Ramos (cell line): Measurements from ENCODE around the gene PSMC4.
"Not testable (repeated sequence)": the region's sequence is repeated elsewhere in the genome, so short reads cannot be mapped to it uniquely, and the experiment has no call there.

Source experiments
- in situ Hi-C: fragments of 300-500 bp; cut with MboI; formaldehyde crosslinking; loops from one replicate; pipeline ENCODE4 v1.14.3; 2022; ENCODE audit warnings: low sequenced_read_pairs; ENCODE audit not compliant: unreplicated experiment

The PSMC4 gene

DNA sequence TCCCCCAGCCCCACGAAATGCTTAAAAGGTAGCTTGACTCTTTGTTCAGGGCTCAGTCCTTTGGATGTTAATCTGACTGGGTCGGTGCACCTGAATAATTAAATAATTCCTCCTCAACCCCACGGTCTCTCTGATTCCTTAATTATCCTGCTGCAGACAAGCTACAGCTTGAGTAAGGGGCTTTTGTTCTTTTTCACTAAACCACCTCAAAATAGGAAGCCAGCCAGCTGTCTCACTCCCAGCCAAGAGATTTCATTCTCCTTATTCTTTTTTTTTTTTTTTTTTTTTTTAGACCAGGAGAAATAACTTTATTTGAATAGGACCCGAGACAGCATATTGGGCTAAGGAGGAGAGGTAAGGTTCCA is 28.6 kb upstream of the PSMC4 start:
- in situ Hi-C loops = no loop called here

GRCh38 chr19:39943586-39943985 is 27.4 kb upstream of the PSMC4 start:
- in situ Hi-C loops = no loop called here

- in situ Hi-C loops = no loop called here
Measured at GRCh38 chr19:39946532-39946931, 24.4 kb upstream of the PSMC4 start.

DNA sequence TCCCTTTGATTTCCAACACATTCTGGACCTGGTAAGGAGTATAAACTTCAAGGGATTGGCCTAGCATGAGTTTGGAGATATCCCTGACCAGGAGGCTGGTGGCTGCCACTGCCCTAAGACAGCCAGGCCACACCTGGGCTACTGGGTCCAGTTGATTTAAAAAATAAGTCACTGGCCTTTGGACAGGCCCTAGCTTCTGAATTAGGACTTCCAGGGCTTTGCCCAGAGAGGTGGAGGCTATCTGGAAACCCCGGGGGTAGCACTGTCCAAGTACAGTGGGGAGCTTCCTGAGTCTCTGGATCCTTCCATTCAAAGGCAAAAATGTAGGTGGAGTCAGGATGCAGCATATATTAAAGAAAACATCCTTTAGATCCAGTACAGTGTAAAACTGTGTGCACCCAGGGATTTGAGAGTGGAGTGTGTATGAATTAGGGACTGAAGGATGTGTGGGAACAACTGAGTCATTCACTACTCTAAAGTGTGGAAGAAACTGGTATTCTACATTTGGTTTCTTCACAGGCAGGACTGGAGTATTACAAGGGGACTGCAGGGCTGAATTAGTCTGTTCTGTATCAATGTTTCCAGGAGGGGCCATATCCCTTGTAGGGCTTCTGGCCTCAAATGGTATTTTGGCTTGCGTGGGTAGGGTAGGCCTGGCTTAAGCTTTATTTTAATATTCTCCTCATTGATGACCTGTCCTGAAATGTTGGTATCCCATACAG is 21.8 kb upstream of the PSMC4 start:
- in situ Hi-C loops = no loop called here

GRCh38 chr19:39951065-39951650 is 19.8 kb upstream of the PSMC4 start:
- in situ Hi-C loops = no loop called here

- in situ Hi-C loops = no loop called here
Measured at GRCh38 chr19:39951686-39952085, 19.3 kb upstream of the PSMC4 start.

GRCh38 chr19:39953915-39954314 is 17.1 kb upstream of the PSMC4 start:
- in situ Hi-C loops = no loop called here

- in situ Hi-C loops = not testable (repeated sequence)
Measured at GRCh38 chr19:39957886-39958285, 13.1 kb upstream of the PSMC4 start.

- in situ Hi-C loops = not testable (repeated sequence)
Measured at GRCh38 chr19:39958942-39959341, 12.0 kb upstream of the PSMC4 start.

GRCh38 chr19:39959407-39959806 is 11.6 kb upstream of the PSMC4 start:
- in situ Hi-C loops = not testable (repeated sequence)

DNA sequence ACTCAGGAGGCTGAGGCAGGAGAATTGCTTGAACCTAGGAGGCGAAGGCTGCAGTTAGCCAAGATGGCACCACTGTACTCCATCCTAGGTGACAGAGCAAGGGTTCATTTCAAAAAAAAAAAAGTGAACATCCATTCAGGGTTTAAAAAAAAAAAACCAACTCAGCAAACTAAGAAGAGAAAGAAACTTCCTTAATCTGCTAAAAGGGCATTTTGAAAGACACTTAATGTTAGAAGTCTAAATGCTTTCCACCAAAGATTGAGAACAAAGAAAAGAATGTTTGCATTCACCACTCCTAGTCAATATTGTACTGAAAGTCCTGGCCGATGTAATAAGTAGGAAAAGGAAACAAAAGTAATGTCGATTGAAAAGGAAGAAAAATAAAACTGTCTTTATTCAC is 7.1 kb upstream of the PSMC4 start:
- in situ Hi-C loops = loop anchor here (5.0 kb wide), 1 partner anchor 57 kb away; no protein-coding TSS in a partner anchor

GRCh38 chr19:39966617-39967016 is 4.3 kb upstream of the PSMC4 start:
- in situ Hi-C loops = no loop called here

- in situ Hi-C loops = no loop called here
Measured at GRCh38 chr19:39967561-39967960, 3.4 kb upstream of the PSMC4 start.

DNA sequence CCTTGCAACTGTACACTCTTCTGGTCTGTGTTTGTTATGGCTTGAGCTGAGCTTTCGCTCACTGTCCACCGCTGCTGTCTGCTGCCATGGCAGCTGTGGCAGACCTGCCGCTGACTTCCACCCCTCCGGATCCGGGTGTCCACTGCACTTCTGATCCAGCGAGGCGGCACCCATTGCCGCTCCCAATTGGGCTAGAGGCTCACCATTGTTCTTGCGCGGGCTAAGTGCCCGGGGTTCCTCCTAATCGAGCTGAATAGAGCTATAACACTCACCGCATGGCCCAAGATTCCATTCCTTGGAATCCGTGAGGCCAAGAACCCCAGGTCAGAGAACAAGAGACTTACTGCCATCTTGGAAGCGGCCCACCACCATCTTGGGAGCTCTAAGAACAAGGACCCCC is 2.2 kb upstream of the PSMC4 start:
- in situ Hi-C loops = no loop called here

GRCh38 chr19:39969266-39969665 is 1.7 kb upstream of the PSMC4 start:
- in situ Hi-C loops = no loop called here

DNA sequence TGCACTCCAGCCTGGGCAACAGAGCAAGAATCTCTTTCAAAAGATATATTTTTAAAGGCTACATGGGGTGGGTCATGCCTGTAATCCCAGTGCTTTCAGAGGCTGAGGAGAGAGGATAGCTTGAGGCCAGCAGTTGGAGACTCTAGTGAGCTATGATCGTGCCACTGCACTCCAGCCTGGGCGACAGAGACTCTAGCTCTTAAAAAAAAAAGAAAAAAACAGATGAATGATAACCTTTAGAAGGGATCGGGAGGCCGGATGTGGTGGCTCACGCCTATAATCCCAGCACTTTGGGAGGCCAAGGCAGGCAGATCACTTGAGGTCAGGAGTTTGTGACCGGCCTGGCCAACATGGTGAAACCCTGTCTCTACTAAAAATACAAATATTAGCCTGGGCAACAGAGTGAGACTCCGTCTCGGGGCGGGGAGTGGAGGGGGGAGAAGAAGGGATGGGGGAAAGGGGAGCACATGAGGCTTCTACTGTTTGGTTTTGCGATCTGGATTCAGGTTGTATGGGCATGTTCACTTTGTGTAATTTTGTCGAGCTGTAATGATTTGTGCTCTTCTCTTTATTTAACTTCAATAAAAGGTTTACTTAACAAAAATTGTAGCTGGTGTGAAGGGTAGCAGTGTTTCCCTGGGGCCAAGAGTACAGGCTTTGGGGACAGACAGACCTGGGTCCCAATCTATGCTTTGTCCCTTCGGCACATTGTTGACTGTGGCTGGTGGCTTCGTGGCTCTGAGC is 1.1 kb upstream of the PSMC4 start:
- in situ Hi-C loops = no loop called here

- in situ Hi-C loops = no loop called here
Measured at GRCh38 chr19:39970425-39970674, 615 bp upstream of the PSMC4 start.

DNA sequence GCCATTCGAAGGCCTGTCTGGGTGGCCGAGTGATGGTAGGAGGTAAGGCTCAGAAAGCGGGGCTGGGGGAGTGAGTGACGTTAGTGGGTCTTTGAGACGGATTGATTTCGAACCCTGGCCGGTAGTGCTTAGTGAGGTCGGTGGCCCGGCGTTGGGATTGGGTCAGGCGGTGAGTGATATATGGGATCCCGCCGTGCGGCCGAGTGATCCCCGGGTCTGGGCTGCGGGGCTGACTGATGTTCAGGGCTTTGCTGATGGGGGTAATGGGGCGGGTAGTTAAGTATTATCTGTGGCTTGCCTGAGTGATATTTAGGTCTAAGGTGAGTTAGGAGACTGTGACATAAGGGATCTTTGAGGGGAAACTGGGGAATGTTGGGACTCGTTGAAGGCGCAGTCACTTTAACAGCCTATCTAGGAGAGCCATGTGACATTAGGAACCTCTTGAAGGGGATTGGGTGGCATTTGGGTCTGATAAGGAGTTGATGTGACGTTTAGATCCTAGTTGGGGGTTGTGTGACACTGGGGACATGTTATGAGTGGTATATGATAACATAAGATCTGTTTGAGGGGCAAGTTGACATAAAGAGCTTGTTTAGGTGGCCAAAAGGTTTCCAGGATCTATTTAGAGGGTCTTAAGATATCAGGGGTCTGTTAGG is 543 bp downstream of the PSMC4 start:
- in situ Hi-C loops = no loop called here

DNA sequence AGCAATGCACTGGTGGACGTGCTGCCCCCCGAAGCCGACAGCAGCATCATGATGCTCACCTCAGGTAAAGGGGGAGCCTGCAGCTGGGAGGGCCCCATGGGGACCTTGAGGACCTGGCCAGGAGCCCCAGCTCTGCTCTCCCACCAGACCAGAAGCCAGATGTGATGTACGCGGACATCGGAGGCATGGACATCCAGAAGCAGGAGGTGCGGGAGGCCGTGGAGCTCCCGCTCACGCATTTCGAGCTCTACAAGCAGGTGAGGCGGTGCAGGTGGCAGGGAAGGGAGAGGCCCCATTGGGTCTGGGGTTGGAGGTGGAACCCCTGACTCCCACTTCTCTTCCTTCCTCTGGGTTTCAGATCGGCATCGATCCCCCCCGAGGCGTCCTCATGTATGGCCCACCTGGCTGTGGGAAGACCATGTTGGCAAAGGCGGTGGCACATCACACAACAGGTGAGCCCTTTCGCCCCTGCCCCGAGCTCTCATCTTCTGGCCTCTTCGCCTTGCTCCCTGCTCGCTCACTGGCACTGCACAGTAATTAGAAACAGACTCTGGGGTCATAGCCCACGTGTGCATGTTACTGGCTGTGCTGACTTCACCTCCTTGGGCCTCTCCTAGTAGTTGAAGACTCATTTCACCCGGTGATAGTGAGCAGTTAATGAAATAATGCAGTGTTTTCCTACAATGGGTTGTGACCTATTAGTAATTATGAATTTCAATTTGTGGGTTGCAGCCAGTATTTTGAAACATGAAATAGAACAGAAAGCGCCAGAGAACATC is 3.6 kb downstream of the PSMC4 start:
- in situ Hi-C loops = no loop called here

DNA sequence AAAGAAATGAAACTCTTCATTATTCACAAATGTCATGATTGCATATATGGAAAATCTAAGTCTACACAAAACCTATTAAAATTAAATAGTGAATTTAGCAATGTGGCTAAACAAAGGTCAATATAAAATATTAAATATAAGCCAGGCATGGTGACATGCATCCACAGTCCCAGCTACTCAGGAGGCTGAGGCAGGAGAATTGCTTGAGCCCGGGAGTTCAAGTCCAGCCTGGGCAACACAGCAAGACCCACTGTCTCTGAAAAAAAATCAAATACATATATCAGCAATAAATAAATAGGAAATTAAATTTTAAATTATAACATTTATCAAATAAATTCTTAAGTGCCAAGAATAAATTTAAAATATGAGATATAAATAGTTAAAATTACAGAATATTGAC is 11.9 kb downstream of the PSMC4 start:
- in situ Hi-C loops = no loop called here
